Activated CD8-positive, alpha-beta memory T cell treated with anti-CD3 and anti-CD28 coated beads, Interleukin-2, amount 50 U/mL, for 4 hours (primary cell): ENCODE results near the gene TSPAN15.

ENCODE experiments used
- DNase-seq: peaks from one replicate; pipeline ENCODE4 v3.0.0-alpha.2; 2020

The TSPAN15 gene

GRCh38 chr10:69451209-69451783 lies at the start of gene TSPAN15:
TSPAN15 (plus strand) TSS chr10:69451465; CDS start chr10:69451595, 130 bp downstream.
- peak; percentile 77 for DNase-seq

- no peak for DNase-seq
Measured at GRCh38 chr10:69402386-69402785, 48.9 kb upstream of the TSPAN15 start.

DNA sequence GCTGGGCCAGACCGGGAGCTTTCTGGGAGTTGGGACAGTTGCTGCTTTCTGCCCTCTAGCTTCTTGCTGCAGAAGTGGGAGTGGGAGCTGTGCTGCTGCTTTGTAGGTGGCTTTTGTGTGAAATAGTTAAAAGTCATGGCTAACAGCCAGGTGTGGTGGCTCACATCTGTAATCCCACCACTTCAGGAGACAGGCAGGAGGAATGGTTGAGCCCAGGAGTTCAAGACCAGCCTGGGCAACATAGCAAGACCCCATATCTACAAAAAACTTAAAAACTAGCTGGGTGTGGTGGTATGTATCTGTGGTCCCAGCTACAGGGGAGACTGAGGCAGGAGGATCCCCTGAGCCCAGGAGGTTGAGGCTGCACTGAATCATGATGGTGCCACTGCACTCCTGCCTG lies 48.2 kb upstream of the TSPAN15 start:
- no peak for DNase-seq

DNA sequence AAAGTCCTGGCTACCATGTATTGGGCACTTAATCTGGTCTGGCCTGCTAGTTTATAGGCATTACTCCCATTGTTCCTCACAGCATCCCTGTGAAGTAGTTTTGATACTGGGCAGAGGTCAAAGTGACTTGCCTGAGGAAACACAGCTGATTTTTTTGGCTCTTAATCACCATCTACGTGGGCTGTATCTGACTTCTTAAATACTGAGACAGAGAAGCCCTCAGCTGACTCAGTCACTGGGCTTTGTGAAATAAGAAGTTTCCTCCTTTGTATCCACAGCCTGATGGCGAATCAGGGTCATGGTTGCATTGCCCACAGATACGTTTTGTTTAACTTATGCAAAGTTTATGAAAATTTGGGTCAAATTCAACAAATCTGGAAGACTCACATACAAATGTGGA lies 47.7 kb upstream of the TSPAN15 start:
- no peak for DNase-seq

DNA sequence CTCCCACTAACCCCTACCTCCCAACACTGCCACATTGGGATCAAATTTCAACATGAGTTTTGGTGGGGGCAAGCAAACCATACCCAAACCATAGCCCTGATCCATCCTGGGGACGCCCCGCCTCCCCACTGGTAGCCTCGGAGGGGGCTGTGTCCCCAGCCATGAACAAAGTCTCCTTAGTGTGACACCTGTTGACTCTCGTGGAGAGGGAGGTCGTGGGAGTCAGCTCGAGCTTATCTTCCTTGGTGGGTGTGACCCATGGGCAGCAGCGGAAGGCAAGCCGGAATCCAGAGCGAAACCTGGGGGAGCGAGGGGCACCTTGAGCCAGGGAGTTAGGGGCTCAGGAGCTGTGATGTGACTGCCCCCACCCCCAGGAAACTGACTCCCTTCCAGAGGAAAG lies 46.5 kb upstream of the TSPAN15 start:
- no peak for DNase-seq

DNA sequence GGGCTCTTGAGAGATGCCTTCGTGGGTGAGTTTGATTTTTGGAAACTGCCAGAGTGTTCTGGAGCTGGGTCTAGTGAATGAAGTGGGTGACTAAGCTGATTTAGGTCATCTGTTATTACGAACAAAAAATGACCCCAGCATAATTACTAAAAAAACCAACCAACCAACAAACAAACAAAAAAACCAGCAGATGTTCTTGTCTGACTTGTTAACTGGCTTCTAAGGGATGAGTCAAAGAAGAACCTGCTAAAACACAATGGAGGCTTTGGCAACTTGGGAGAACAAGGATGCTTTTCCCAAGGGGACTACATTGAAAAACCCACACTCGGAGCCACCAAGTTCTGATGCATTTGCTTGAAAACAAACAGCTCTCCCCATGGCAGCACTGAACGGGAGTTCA lies 46.0 kb upstream of the TSPAN15 start:
- DNase-seq = no peak

DNA sequence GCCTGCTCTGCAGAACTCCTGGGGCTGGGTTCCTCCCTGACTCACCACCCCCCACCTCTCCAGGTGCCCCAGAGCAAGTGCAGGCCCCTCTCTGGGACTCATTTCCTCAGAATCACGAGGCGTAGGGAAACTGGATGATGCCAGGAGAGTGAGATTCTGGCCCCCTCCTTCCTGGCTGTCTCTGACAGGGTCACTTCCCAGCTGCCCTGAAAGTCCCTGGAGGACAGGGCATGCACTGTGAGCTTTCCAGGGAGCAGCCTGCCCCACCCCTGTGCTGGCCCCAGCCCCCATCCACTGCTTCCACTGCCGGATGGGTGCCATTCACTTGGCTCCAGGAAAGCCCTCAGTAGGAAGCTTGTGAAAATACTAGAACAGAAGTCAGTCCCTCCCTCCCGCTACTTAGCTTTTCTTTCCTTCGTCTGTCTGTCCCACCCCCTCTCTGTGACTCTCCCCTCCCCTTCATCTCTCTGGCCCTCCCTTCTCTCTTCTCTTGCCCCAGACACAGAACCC lies 44.9 kb upstream of the TSPAN15 start:
- no peak for DNase-seq

DNA sequence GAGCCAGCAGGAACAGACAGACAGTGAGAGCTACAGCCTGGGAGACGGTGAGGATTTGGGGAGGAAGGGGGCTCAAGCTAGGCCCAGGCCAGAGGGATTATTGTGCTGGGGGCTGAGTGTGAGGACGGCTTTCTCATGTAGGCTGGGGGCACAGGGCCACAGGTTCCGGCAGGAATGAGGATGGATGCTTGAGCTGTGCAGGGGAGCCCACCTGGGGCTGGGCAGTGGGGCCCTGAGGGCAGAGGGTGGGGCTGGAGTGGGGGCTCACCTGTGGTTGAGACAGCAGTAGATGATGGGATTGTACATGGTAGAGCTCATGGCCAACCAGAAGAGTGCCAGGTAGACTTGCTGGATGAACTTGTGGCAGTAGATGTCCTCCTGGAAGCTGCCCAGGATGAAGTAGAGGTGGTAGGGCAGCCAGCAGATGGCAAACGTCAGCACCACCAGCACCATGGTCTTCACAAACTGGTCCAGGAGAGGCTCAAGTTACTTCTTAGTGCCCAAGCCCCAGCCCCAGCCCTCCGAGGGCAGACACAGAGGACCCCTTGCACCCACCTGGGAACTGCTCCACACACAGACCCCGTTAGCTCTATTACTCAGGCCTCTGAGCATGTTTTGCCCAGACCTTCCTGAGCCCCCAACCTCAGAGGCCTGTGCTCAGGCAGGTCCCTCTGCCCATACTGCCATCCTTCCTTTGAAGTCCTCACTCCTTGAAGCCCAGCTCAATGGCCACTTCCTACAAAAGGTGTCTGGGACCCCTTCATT lies 44.3 kb upstream of the TSPAN15 start:
- DNase-seq = no peak

GRCh38 chr10:69407621-69408301 lies 43.5 kb upstream of the TSPAN15 start:
- peak; percentile 29 for DNase-seq

DNA sequence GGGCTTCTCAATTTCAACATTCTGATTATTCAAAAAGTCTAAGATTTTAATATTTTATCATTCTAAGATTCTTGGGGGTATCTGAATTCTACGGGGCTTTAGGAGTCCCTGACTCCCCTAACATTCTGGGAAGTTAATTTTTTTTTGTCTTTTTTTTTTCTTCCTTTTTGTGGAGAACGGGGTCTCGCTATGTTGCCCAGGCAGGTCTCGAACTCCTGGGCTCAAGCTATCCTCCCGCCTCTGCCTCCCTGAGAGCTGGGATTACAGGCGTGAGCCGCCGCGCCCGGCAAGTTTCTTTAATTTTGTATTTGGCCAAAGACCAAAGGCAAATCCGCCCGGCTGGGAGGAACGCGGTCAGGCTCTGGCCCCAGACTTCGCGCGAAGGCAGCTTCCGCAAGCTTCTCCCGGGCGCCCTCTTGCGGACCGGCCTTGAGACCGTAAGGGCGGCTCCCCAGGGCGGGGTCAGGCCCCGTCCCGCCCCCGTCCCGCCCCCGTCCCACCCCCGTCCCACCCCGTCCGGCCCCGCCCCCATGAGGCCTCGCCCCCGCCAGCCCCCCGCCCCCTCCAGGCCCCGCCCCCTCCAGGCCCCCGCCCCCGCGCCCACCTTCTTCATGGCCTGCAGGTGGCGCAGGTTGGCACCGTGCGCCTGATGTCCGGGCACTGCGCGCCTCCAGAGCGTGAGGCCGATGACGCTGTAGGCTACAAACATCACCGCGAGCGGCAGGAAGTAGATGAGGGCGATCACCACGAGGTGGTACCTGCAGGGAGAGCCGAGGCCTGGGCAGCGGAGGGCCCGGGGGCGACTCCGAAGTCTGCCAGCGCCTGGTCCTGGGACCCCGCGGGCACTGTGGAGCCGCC lies 42.7 kb upstream of the TSPAN15 start:
- DNase-seq = peak; percentile 88

DNA sequence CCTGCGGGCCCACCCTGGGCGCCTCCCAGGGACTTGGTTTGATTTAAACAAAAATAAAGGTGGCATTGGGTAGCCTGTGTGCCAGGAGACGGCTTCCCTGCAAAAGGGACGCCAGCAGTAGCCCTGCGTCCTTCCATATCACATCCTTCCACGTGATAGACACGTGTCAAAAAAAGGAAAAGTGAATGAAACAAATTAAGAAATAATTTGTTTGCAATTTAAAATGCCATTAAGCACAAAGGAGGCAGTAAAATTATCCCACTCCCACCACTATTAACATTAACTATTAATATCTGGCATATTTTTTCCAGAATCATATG lies 42.1 kb upstream of the TSPAN15 start:
- no peak for DNase-seq

GRCh38 chr10:69409968-69410367 lies 41.3 kb upstream of the TSPAN15 start:
- DNase-seq = no peak

DNA sequence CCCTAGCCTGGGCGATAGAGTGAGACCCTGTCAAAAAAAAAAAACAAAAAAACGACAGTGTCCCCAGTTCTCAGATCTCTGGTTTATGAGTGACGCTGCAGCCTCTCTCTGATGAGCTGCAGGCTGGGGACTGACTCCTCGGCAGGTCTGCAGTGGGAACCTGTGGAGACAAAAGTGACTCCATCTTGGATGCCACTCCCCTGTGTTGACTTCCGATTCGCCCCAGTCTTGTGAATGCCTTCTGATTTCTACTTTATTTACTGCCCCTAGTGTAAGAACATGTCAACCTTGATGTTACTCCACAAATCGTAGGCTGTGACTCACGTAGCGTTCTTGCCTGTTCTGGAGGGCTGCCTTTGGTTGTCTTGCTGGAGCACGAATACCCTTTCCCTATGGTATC lies 40.8 kb upstream of the TSPAN15 start:
- no peak for DNase-seq

GRCh38 chr10:69411476-69411875 lies 39.8 kb upstream of the TSPAN15 start:
- no peak for DNase-seq

- DNase-seq = no peak
Measured at GRCh38 chr10:69412232-69412790, 39.0 kb upstream of the TSPAN15 start.

DNA sequence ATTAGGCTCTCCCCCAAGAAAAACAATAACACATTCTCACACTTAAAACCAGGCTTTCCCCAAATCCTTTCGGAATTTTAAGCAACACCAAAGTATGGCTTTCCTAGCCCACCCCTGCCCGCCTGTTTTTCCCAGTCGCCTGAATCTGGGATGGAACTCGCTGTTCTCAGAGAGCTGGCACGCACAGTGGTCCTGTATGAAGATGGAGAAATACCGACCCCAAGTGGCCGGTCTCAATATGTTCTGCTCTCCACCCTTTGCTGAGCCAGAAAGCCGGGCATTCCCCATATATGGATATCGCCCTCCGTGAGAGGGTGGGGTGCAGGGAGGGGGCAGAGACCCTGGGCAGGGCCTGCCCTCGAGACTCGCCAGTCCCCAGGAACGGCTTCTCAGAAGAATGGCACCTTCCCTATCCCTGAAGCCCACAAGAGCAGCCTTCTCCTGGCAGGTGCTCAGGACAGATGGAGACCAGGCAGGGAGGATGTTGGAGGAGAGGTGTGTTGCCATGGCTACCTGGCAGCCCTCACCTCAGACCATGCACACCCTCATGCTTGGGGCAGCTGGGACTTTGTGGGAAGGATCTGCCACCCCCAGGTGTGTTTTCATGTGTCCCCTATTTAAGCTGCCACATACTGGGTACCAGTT lies 37.9 kb upstream of the TSPAN15 start:
- DNase-seq = peak; percentile 37

DNA sequence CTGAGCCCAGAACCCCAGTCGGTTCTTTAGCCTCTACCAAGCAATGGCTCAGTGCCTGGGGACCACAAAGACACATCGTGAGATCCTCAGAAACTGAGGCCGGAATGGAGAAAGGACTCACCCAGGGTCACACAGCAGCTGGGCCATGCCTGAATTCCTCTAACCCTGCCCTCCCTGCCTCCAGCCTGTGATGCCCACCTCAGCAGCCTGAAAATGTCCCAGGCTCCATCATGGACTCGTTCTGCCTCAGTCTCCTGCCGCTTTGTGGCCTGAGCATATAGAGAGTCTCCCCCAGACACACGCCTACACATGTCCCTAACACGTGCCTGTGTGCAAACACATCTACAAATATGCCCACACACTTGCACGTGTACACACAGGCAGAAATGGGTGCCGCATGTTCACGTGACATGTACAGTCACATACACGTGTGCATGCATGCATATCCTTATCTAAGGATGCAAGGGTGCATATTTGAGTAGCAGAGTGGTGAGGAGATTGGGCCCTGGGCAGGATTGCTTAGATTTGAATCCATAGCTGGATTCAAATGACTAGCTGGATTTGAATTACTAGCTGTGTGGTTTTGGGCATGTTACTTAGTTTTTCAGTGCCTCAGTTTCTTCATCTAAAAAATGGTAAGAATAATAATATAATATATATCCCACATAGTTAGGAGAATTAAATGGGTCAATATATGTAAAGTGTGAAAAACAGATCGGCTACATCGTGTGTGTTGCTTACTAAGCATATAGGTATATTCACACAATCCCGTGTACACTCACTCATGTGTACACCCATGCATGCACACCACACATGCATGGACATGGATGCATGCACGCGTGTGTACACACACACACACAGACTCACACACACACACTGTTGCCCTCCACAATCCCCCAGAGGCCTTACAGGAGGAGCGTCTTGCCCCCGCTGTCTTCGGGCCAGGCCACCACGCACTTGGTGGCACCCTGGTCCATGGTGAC lies 36.9 kb upstream of the TSPAN15 start:
- DNase-seq = no peak

DNA sequence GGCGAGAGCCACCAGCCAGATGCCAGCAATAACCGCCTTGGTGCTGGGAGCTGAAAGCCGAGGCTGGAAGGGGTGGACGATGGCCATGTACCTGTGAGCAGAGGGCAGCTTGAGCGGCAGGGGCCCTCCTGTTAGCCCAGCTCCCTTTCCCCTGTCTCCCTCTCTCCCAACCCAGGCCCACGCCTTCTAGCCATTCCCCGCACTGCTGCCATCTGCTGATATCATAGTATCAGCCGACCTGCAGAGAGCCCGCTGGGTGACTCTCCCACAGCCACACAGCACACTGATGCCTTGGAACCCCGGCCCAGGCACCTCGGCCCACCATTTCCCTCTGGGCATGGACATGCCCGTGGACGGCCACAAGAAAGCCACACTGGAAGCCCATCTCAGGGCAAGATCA lies 36.2 kb upstream of the TSPAN15 start:
- no peak for DNase-seq

DNA sequence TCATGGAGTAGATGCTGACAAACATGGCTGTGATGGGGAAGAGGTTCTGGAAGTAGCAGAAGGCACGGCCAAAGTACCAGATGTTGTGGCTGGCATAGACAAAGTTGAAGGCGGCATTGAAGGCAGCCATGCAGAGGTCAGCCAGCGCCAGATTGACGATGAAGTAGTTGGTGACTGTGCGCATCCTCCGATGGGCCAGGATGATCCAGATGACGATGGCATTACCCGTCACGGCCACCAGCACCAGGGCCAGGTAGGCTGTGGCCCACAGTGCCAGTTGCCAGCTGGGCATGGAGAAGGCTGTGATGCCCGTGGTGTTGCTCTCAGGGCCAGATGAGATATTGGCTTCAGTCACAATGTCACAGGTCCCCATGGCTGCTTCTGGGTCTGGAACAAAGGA lies 35.3 kb upstream of the TSPAN15 start:
- no peak for DNase-seq

- DNase-seq = no peak
Measured at GRCh38 chr10:69416695-69417094, 34.6 kb upstream of the TSPAN15 start, which contains the start of gene TACR2. TACR2 (minus strand) TSS chr10:69416918; CDS start chr10:69416323, 595 bp downstream.

GRCh38 chr10:69417542-69417941 lies 33.7 kb upstream of the TSPAN15 start:
- DNase-seq = no peak
